Body of pancreas (tissue), 4 donors: ENCODE data around the gene ERC1. TPM values are rescaled to one million over a fixed set of nuclear protein-coding genes. Genes with fewer than 3 reads are reported as not detected.

ENCODE experiments used
- ATAC-seq: fragments of 150-250 bp; one replicate; pipeline ENCODE4 v1.9.1; 2016
- DNase-seq, 4 donors: peaks; one replicate each; pipeline ENCODE4 v3.0.0-alpha.2; 2019
- H3K27ac ChIP-seq, 4 donors: fragments of 200-600 bp; sonication (generic); 1 replicate in 3 of 4; 2 replicates in 1 of 4; pipeline versions ENCODE4 v1.5.1 to v1.6.1; 2016 to 2019; ENCODE audit warnings: mild to moderate bottlenecking in 1 of 4, mixed read lengths in 1 of 4, moderate library complexity in 1 of 4
- H3K27me3 ChIP-seq, 2 donors: fragments of 200-600 bp; sonication (generic); one replicate each; pipeline ENCODE4 v1.6.0; 2016; ENCODE audit warnings: mild to moderate bottlenecking in 1 of 2
- H3K36me3 ChIP-seq, 2 donors: fragments of 200-600 bp; sonication (generic); replicated peaks in 1 of 2; 2 replicates each; pipeline ENCODE4 v1.5.1; 2016; ENCODE audit warnings: low read depth in 2 of 2; ENCODE audit not compliant: insufficient read depth in 1 of 2
- H3K4me1 ChIP-seq: fragments of 200-600 bp; sonication (generic); one replicate; pipeline ENCODE4 v1.6.0; 2016
- H3K4me3 ChIP-seq, 2 donors: fragments of 200-600 bp; sonication (generic); 1 replicate in 1 of 2; 2 replicates in 1 of 2; pipeline ENCODE4 v1.5.1; 2016 to 2019
- H3K9me3 ChIP-seq, 3 donors: fragments of 200-600 bp; sonication (generic); 1 replicate in 2 of 3; 2 replicates in 1 of 3; pipeline ENCODE4 v1.5.1; 2016
- CTCF ChIP-seq, 7 experiments: fragments of 450-650 bp in 4 of 7; fragments of 200-600 bp in 3 of 7; sonication (generic) in 3 of 7; IDR thresholded peaks; one replicate each; pipeline ENCODE4 v1.5.1; 2016 to 2019; ENCODE audit warnings: antibody characterized with exemption in 7 of 7
- POLR2A ChIP-seq, 3 donors: fragments of 450-650 bp; IDR thresholded peaks; one replicate each; pipeline ENCODE4 v1.6.1; 2016; ENCODE audit warnings: antibody characterized with exemption in 3 of 3, mild to moderate bottlenecking in 2 of 3
- WGBS, 2 donors: methylation state at CpG; one replicate each; pipeline ENCODE4 v1.1.5; 2017; 5-methylcytosine and 5-hydroxymethylcytosine counted together
- intact Hi-C: fragments of 100-400 bp; cut with DNase I; formaldehyde crosslinking; loops from one replicate; pipeline ENCODE4 v1.15.1; 2023
- total RNA-seq, 2 donors: library from RNA; depleted of rRNA; stranded (reverse); fragments of >200 nt; gene quantifications; one replicate each; pipeline ENCODE4 v1.1.0, GENCODE V29; 2016

ERC1 gene
- total RNA-seq, 2 donors from 2014 or later: 20.8 to 29.0 TPM

- Histone ChIP-seq H3K9me3 (no peaks in the 10 kb centered on the region), H3K27me3 (no peaks in the 10 kb centered on the region), H3K4me3 (no peak overlapping the region), H3K27ac (no peak overlapping the region), H3K4me1 (no peaks in the 10 kb centered on the region), H3K36me3 (no peaks in the 10 kb centered on the region)
- TF ChIP-seq POLR2A (IDR thresholded peaks at IDR 0.05): no peak
- no peak for TF ChIP-seq CTCF (IDR thresholded peaks at IDR 0.05)
- intact Hi-C loops: no loop called here
- WGBS, 2 donors: 86 to 100% methylated on average over 1 of the region's 1 CpG
- ATAC-seq (no peak), DNase-seq (no peak)
Measured at GRCh38 chr12:1063852-1064251, 72.8 kb downstream of the ERC1 start.

- Histone ChIP-seq H3K27me3 (no peaks in the 10 kb centered on the region), H3K36me3 (no peaks in the 10 kb centered on the region), H3K9me3 (no peaks in the 10 kb centered on the region), H3K4me1 (no peaks in the 10 kb centered on the region), H3K4me3 (no peak overlapping the region), H3K27ac (no peak overlapping the region)
- intact Hi-C loops: no loop called here
- TF ChIP-seq CTCF (IDR thresholded peaks at IDR 0.05) (no peak), POLR2A (IDR thresholded peaks at IDR 0.05) (no peak)
- DNase-seq (no peak), ATAC-seq (no peak)
- WGBS, 2 donors: 95 to 97% methylated on average over 2 of the region's 2 CpGs
Measured at GRCh38 chr12:1064317-1064716, 73.3 kb downstream of the ERC1 start.

GRCh38 chr12:1065629-1066028, 74.6 kb downstream of the ERC1 start:
- 100% methylated on average over 3 of the region's 3 CpGs for WGBS, 2 donors
- DNase-seq (no peak), ATAC-seq (no peak)
- Histone ChIP-seq H3K36me3 (no peaks in the 10 kb centered on the region), H3K27ac (no peak overlapping the region), H3K4me3 (no peak overlapping the region), H3K9me3 (no peaks in the 10 kb centered on the region), H3K4me1 (no peaks in the 10 kb centered on the region), H3K27me3 (no peaks in the 10 kb centered on the region)
- TF ChIP-seq CTCF (IDR thresholded peaks at IDR 0.05) (no peak), POLR2A (IDR thresholded peaks at IDR 0.05) (no peak)
- intact Hi-C loops: no loop called here

GRCh38 chr12:1069846-1070245, 78.8 kb downstream of the ERC1 start:
- Histone ChIP-seq H3K27ac (no peak overlapping the region), H3K9me3 (no peaks in the 10 kb centered on the region), H3K36me3 (no peaks in the 10 kb centered on the region), H3K4me3 (no peak overlapping the region), H3K27me3 (no peaks in the 10 kb centered on the region), H3K4me1 (no peaks in the 10 kb centered on the region)
- DNase-seq (no peak), ATAC-seq (no peak)
- intact Hi-C loops: no loop called here
- WGBS, 2 donors: 79 to 80% methylated on average over 2 of the region's 2 CpGs
- no peak for TF ChIP-seq POLR2A (IDR thresholded peaks at IDR 0.05)
- TF ChIP-seq CTCF (IDR thresholded peaks at IDR 0.05): no peak

GRCh38 chr12:1071182-1071581, 80.2 kb downstream of the ERC1 start:
- Histone ChIP-seq H3K27ac (no peak overlapping the region), H3K4me3 (no peak overlapping the region), H3K9me3 (no peaks in the 10 kb centered on the region), H3K27me3 (no peaks in the 10 kb centered on the region), H3K4me1 (no peaks in the 10 kb centered on the region), H3K36me3 (no peaks in the 10 kb centered on the region)
- 85 to 86% methylated on average over 3 of the region's 3 CpGs for WGBS, 2 donors
- intact Hi-C loops: no loop called here
- no peak for ATAC-seq
- DNase-seq: no peak
- TF ChIP-seq CTCF (IDR thresholded peaks at IDR 0.05) (no peak), POLR2A (IDR thresholded peaks at IDR 0.05) (no peak)
